Body of pancreas (tissue), 4 donors: ENCODE results near the gene MATN1.

Source experiments
- POLR2A ChIP-seq, 3 donors: fragments of 450-650 bp; IDR thresholded peaks; one replicate each; pipeline ENCODE4 v1.6.1; 2016; ENCODE audit warnings: antibody characterized with exemption in 3 of 3, mild to moderate bottlenecking in 2 of 3
- TF ChIP-seq, protein P1 (sequence below), 7 experiments: fragments of 450-650 bp in 4 of 7; fragments of 200-600 bp in 3 of 7; sonication (generic) in 3 of 7; IDR thresholded peaks; one replicate each; pipeline ENCODE4 v1.5.1; 2016 to 2019; ENCODE audit warnings: antibody characterized with exemption in 7 of 7

DNA sequence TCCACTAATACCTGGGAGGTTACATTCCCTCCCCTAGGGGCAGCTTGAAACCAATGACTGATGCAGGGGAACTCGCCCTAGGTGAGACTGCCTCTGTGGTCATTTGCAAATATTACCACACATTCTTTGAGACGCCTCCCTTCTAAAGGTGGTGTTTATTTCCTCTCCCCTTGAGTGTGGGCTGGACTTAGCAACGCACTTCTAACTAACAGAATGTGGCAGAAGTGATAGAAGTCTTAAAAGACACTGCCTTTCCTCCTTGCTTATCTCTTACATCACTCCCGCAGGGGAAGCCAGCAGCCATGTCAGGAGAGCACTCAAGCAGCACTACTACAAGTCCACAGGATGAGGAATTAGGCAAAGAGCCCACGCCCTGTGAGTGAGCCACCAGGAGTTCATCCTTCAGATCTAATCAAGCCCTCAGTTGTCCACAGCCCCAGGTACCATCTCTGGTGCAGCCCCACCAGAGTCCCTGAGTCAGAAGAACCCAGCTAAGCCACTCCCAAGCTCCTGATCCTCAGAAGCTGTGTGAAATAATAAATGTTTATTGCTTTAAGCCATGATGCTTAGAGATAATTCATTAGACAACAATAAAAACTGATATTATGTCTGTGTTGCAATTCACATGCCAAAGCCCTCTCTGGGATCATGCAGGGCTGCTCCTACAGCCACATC is 14.8 kb upstream of the MATN1 start:
- TF ChIP-seq, protein P1, sequence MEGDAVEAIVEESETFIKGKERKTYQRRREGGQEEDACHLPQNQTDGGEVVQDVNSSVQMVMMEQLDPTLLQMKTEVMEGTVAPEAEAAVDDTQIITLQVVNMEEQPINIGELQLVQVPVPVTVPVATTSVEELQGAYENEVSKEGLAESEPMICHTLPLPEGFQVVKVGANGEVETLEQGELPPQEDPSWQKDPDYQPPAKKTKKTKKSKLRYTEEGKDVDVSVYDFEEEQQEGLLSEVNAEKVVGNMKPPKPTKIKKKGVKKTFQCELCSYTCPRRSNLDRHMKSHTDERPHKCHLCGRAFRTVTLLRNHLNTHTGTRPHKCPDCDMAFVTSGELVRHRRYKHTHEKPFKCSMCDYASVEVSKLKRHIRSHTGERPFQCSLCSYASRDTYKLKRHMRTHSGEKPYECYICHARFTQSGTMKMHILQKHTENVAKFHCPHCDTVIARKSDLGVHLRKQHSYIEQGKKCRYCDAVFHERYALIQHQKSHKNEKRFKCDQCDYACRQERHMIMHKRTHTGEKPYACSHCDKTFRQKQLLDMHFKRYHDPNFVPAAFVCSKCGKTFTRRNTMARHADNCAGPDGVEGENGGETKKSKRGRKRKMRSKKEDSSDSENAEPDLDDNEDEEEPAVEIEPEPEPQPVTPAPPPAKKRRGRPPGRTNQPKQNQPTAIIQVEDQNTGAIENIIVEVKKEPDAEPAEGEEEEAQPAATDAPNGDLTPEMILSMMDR (IDR thresholded peaks at IDR 0.05), result no peak
- TF ChIP-seq POLR2A (IDR thresholded peaks at IDR 0.05), result no peak
